GM18907 (cell line): ENCODE measurements around the gene TEP1.
"Not testable (repeated sequence)": the region's sequence is repeated elsewhere in the genome, so short reads cannot be mapped to it uniquely, and the experiment has no call there.

ENCODE experiments used
- ATAC-seq: cut with Tn5 transposase; IDR thresholded peaks from one replicate; pipeline ENCODE4 v1.9.1; 2021; ENCODE audit warnings: mild to moderate bottlenecking, moderate library complexity; ENCODE audit not compliant: unreplicated experiment

The TEP1 gene

DNA sequence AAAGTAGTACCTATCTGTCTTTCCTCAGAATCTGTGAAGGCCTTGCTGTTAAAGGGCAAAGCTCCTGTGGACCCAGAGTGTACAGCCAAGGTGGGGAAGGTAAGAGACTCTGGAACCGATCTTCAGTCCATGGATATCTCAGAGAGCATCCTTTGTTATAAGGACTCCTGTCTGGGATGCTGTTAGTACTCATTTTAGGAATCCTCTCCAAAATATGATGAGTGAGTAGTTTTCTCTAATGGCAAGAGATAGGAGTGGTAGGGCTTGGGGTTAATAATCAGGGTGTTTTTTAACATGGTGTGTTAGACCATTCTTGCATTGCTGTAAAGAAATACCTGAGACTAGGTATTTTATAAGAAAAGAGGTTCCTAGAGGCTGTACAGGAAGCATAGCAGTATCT is 67.9 kb downstream of the TEP1 start:
- ATAC-seq = no peak

- no peak for ATAC-seq
These were observed 69.5 kb downstream of the TEP1 start for GRCh38 chr14:20343862-20344220.

GRCh38 chr14:20343092-20343861 is 70.0 kb downstream of the TEP1 start, which contains the start of gene PARP2:
TSS of gene PARP2 (plus strand) at chr14:20343635. CDS start at chr14:20343642, 7 bp downstream.
- peak; percentile 95 for ATAC-seq

- no peak for ATAC-seq
These were observed 71.7 kb downstream of the TEP1 start for GRCh38 chr14:20341646-20342045.

DNA sequence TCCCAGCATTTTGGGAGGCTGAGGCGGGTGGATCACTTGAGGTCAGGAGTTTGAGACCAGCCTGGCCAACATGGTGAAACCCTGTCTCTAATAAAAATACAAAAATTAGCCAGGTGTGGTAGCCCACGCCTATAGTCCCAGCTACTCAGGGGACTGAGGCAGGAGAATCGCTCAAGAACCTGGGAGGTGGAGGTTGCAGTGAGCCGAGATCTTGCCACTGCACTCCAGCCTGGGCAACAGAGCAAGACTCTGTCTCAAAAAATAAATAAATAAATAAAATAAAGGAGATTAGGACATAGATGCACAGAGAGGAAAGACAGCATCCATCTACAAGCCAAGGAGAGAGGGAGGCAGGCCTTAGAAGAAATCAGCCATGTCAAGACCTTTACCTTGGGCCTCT is 72.3 kb downstream of the TEP1 start:
- not testable (repeated sequence) for ATAC-seq

GRCh38 chr14:20334017-20334416 is 79.3 kb downstream of the TEP1 start:
- ATAC-seq = no peak

DNA sequence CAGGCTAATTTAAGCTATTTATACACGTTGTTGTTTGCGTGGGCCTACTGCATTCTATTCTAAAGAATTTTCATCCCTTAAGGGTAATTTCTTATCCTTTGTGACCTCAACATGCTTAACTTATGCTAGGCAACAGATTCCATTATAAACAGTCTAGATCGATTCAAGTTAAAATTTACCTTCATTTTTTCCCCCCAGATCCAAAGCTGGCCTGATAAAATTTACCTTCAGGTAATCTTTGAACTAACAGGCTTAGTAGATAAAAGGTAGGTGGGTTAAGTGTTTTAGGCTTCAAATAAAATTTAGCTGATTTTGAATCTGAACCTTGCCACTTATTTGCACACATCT is 79.8 kb downstream of the TEP1 start:
- no peak for ATAC-seq

GRCh38 chr14:20332788-20333493 is 80.4 kb downstream of the TEP1 start, which contains the start of gene CCNB1IP1:
TSS of gene CCNB1IP1 (minus strand) at chr14:20333279. CDS start at chr14:20316523, 16,756 bp downstream.
- peak; percentile 98 for ATAC-seq

DNA sequence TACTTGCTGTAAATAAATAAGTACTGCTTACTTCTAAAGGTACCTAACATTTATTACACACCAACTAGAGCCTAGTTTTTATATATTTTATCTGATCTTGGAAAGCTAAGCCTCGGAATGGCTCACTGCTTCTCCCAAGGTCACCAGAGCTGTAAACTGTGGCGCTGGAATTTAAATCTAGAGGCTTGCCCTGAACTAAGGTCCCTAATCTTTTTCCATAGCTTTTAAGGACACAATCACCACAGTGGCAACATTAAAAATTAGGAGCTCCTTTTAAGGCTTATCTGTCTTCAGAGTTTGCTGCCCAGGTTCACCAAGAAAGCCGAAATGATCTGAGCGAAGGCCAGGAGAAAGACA is 80.9 kb downstream of the TEP1 start:
- ATAC-seq = no peak

DNA sequence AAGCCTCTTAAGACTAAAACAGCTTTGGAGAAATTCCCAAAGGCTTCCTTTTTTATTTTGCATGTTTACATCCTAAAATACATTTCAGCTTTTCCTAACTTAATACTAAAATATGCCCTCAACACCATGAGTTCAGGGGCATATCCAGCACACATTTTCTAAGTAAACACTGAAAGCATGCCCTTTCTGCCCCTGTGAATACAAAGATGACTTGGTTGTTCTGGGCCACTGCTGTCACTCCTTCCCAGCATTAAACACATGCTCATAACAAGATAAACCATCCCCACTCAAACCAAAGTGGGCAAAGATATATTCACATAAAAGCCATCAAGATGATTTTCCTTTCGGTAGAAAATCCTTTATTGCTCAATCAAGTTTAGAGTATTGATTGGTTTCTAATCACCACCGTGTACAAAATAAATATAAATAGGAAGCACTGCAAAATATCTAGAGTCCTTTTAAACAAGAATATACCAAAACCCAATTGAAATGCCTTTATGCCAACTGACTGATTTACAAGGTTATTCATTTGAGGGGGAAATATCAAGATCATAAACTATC is 82.2 kb downstream of the TEP1 start:
- no peak for ATAC-seq

- ATAC-seq = no peak
These were observed 83.9 kb downstream of the TEP1 start for GRCh38 chr14:20329355-20329754.

- ATAC-seq = no peak
These were observed 84.6 kb downstream of the TEP1 start for GRCh38 chr14:20328705-20329104.

DNA sequence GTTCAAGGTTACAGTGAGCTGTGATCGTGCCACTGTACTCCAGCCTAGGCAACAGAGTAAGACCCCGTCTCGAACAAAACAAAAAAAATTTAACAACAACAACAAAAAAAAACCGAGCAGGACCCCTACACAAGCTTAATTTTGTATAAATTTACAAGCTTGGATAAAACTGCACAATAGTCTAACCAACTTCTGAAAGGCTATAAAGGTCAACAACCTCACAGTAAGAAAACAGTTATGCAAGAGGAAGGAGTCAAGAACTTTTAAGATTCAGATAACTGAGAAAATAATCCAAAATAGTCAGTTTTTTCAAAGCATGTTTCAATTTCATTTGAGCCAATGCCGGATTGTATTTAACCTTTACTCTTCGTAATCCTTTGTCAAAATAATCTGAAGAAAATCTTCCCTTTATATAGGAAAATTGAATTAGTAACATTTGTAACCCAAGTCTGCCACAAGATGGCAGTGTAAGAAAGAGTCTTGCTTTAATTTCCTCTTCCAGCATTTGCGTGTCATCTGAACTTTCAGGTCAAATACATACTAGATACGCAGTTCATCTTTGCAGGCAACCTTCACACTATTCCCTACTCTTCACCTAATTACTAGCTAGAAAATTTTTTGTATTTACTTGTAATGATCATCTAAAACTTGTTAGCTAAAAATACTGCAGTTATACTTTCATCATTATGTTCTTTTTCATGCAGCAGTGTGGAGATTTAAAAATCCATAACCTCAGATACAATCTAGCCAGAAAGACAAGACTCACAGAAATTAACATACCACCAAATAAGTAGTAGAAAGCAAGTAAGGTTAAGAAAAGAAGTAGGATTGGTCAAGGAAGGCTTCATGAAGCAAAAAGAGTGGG is 86.1 kb downstream of the TEP1 start:
- ATAC-seq = peak; percentile 61

- no peak for ATAC-seq
These were observed 95.6 kb downstream of the TEP1 start for GRCh38 chr14:20317720-20318119.
